Sigmoid colon (tissue), 7 donors: Measurements from ENCODE around the gene TXNDC16. TPM values are rescaled to one million over a fixed set of nuclear protein-coding genes. Genes with fewer than 3 reads are reported as not detected.

Experiments
- DNase-seq: peaks from one replicate; pipeline ENCODE4 v3.0.0-alpha.2; 2019
- H3K27ac ChIP-seq, 4 donors: fragments of 200-600 bp; sonication (generic); one replicate each; pipeline ENCODE4 v1.5.1; 2016 to 2019; ENCODE audit warnings: mild to moderate bottlenecking in 1 of 4
- H3K27me3 ChIP-seq, 3 donors: fragments of 200-600 bp; sonication (generic); one replicate each; pipeline ENCODE4 v1.5.1; 2019; ENCODE audit warnings: mild to moderate bottlenecking in 1 of 3
- H3K36me3 ChIP-seq, 4 donors: fragments of 200-600 bp; sonication (generic); one replicate each; pipeline ENCODE4 v1.5.1; 2016 to 2019
- H3K4me1 ChIP-seq, 4 donors: fragments of 200-600 bp; sonication (generic); one replicate each; pipeline ENCODE4 v1.5.1; 2017 to 2019
- H3K4me3 ChIP-seq, 4 donors: fragments of 200-600 bp; sonication (generic); one replicate each; pipeline ENCODE4 v1.5.1; 2017 to 2019; ENCODE audit warnings: mild to moderate bottlenecking in 2 of 4, moderate library complexity in 1 of 4
- H3K9me3 ChIP-seq, 4 donors: fragments of 200-600 bp in 3 of 4; sonication (generic) in 3 of 4; one replicate each; pipeline versions ENCODE4 v1.5.1 to v1.6.1; 2013 to 2019
- EP300 ChIP-seq, 4 donors: sonication (generic); formaldehyde crosslinking; IDR thresholded peaks; one replicate each; pipeline ENCODE4 v1.6.1; 2017; ENCODE audit warnings: antibody characterized with exemption in 4 of 4
- POLR2A ChIP-seq, 2 donors: fragments of 450-650 bp; IDR thresholded peaks; one replicate each; pipeline ENCODE4 v1.6.1; 2016; ENCODE audit warnings: antibody characterized with exemption in 2 of 2, mild to moderate bottlenecking in 2 of 2, moderate library complexity in 2 of 2
- POLR2AphosphoS5 ChIP-seq, 4 donors: sonication (generic); formaldehyde crosslinking; IDR thresholded peaks; one replicate each; pipeline ENCODE4 v1.6.1; 2017; ENCODE audit warnings: antibody characterized with exemption in 4 of 4
- WGBS, 2 donors: extraction: QIAGEN DNeasy Blood & Tissue Kit; methylation state at CpG; one replicate each; pipeline ENCODE4 v1.1.7; 2013; 5-methylcytosine and 5-hydroxymethylcytosine counted together
- intact Hi-C: fragments of 100-400 bp; cut with DNase I; formaldehyde crosslinking; loops from one replicate; pipeline ENCODE4 v1.15.1; 2023
- polyA plus RNA-seq, 3 donors: library from polyadenylated mRNA; stranded (reverse); fragments of 200-250 nt; gene quantifications; one replicate each; pipeline ENCODE4 v1.2.3, GENCODE V29; 2013
- total RNA-seq, 4 donors: library from RNA; depleted of rRNA; stranded (reverse); fragments of >200 nt; gene quantifications; one replicate each; pipeline ENCODE4 v1.1.0, GENCODE V29; 2016
- donor health status: healthy with polysubstance abuse.
- donor health status: Bipolar disorder and iron deficiency.
- donor health status: healthy.

TXNDC16 gene
- total and polyA plus RNA-seq, 7 donors = 1.2 to 14.3 (median 10.5) TPM

DNA sequence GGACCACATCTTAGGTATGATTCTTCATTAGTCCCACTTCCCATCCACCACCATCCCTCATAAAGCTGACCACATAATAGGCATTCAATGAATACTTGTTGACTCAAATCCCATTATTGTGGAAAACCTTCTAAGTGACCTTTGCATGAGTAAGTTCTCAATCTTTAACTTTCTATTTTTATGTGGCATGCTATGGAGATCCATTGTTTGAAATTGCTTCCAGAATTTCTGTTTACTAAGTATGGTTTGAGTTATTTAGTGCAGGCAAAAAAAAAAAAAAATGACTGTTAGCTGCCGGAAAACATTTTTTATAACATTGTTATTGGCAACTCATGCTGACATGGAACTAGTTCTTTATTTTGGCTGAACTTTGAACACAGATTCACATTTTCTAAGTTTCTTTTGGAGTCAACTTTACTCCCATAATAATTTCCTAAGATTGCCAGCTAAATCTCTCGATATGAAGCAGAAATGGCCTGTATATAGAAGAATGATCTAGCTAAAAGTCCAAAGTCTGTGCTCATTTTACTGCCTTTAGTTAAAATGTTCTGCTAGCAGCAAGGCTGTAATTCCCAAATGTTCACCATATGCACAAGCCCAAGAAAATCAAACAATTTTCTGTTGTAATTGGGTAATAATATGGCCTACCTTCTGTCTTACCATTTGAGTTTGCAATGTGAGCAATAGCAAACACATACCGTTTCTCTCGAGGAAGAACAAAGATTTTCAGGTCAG, 160.3 kb downstream of the TXNDC16 start:
- H3K4me1 ChIP-seq = no peaks in the 10 kb centered on the region
- TF ChIP-seq POLR2A (IDR thresholded peaks at IDR 0.05) = no peak
- no peak for TF ChIP-seq EP300 (IDR thresholded peaks at IDR 0.05)
- TF ChIP-seq POLR2AphosphoS5 (IDR thresholded peaks at IDR 0.05) = no peak
- intact Hi-C loops = no loop called here
- H3K27ac ChIP-seq = no peak overlapping the region
- no peak for DNase-seq
- no peak overlapping the region for H3K4me3 ChIP-seq
- H3K36me3 ChIP-seq = no peaks in the 10 kb centered on the region
- whole genome bisulfite sequencing, 2 donors = 12 to 65% methylated on average over 4 of the region's 4 CpGs
- H3K27me3 ChIP-seq = no peaks in the 10 kb centered on the region
- no peaks in the 10 kb centered on the region for H3K9me3 ChIP-seq

Other genes starting within 250 kb of the TXNDC16 start
- 1 to 10 TPM in 3 of 4 donors, under 1 TPM in 1; 0.55 to 2.5 (median 1.3) TPM for gene PTGER2, start 238.2 kb downstream of the TXNDC16 start, total RNA-seq
- gene PTGER2, start 238.2 kb downstream of the TXNDC16 start, polyA plus RNA-seq = 1 to 10 TPM; 3.0 to 3.9 (median 3.0) TPM
- gene GPR137C, start 331 bp upstream of the TXNDC16 start, total RNA-seq = under 1 TPM; 0.49 to 0.71 (median 0.62) TPM
- gene GPR137C, start 331 bp upstream of the TXNDC16 start, polyA plus RNA-seq = under 1 TPM in 1 of 3 donors, not detected in 2; 0.31 TPM
- 10 to 100 TPM; 24.3 to 27.4 (median 27.2) TPM for gene ERO1A, start 143.1 kb upstream of the TXNDC16 start, total RNA-seq
- 10 to 100 TPM in 1 of 3 donors, 1 to 10 TPM in 2; 3.0 to 30.9 (median 7.6) TPM for gene ERO1A, start 143.1 kb upstream of the TXNDC16 start, polyA plus RNA-seq
- 10 to 100 TPM; 60.7 to 94.2 (median 86.4) TPM for gene PSMC6, start 154.7 kb upstream of the TXNDC16 start, total RNA-seq
- 10 to 100 TPM; 61.9 to 87.9 (median 79.1) TPM for gene PSMC6, start 154.7 kb upstream of the TXNDC16 start, polyA plus RNA-seq
- gene STYX, start 177.7 kb upstream of the TXNDC16 start, total RNA-seq = 10 to 100 TPM; 18.6 to 24.7 (median 23.0) TPM
- 1 to 10 TPM; 6.3 to 8.1 (median 7.2) TPM for gene STYX, start 177.7 kb upstream of the TXNDC16 start, polyA plus RNA-seq
- gene GNPNAT1, start 239.1 kb upstream of the TXNDC16 start, total RNA-seq = 10 to 100 TPM; 13.3 to 18.8 (median 15.3) TPM
- gene GNPNAT1, start 239.1 kb upstream of the TXNDC16 start, polyA plus RNA-seq = 10 to 100 TPM; 24.0 to 34.9 (median 27.8) TPM